HepG2 (cell line): Measurements from ENCODE around the gene WDR81. TPM values are rescaled to one million over a fixed set of nuclear protein-coding genes. Genes with fewer than 3 reads are reported as not detected.

Experiments
- CENPX ChIP-seq: sonication (generic); formaldehyde crosslinking; IDR thresholded peaks from 2 replicates; pipeline ENCODE4 v1.9.0; 2021; ENCODE audit warnings: mild to moderate bottlenecking, missing genetic modification reagents, moderate library complexity
- ISX ChIP-seq: sonication (generic); formaldehyde crosslinking; conservative IDR thresholded peaks from 2 replicates; pipeline ENCODE4 v1.5.0; 2020; ENCODE audit warnings: missing genetic modification reagents
- KAT7 ChIP-seq: IDR thresholded peaks from 2 replicates; pipeline ENCODE4 v1.6.1; 2018; ENCODE audit warnings: borderline replicate concordance, missing compliant biosample characterization
- KDM1A ChIP-seq: IDR thresholded peaks from 2 replicates; pipeline ENCODE4 v1.6.1; 2016; ENCODE audit warnings: missing compliant biosample characterization
- PHF21A ChIP-seq: sonication (generic); formaldehyde crosslinking; IDR thresholded peaks from 2 replicates; pipeline ENCODE4 v1.5.0; 2020; ENCODE audit warnings: mild to moderate bottlenecking, missing genetic modification reagents
- RFXANK ChIP-seq: IDR thresholded peaks from 2 replicates; pipeline ENCODE4 v1.6.1; 2016
- SYNCRIP ChIP-seq: fragments of 200-400 bp; formaldehyde crosslinking; IDR thresholded peaks from 2 replicates; pipeline ENCODE4 v1.6.1; 2018; ENCODE audit warnings: mild to moderate bottlenecking, low read depth, low read length; ENCODE audit not compliant: insufficient read depth
- YEATS2 ChIP-seq: sonication (generic); formaldehyde crosslinking; IDR thresholded peaks from 2 replicates; pipeline ENCODE4 v1.4.0; 2020; ENCODE audit warnings: missing genetic modification reagents, borderline replicate concordance
- ZBED4 ChIP-seq: sonication (generic); formaldehyde crosslinking; IDR thresholded peaks from 2 replicates; pipeline ENCODE4 v1.4.0; 2020; ENCODE audit warnings: missing genetic modification reagents, borderline replicate concordance
- ZBTB7B ChIP-seq: sonication (generic); formaldehyde crosslinking; IDR thresholded peaks from 2 replicates; pipeline ENCODE4 v1.4.0; 2020; ENCODE audit warnings: missing genetic modification reagents
- ZNF75D ChIP-seq: sonication (generic); formaldehyde crosslinking; IDR thresholded peaks from 2 replicates; pipeline ENCODE4 v1.8.1; 2023; ENCODE audit warnings: missing genetic modification reagents, mild to moderate bottlenecking, borderline replicate concordance
- polyA plus RNA-seq, 8 experiments: library from polyadenylated mRNA; depleted of rRNA in 3 of 8; stranded (reverse) in 7 of 8; unstranded in 1 of 8; fragments of >200 nt; fragmentation: Illumina TruSeq in 4 of 8; extraction: Trizol in 4 of 8; gene quantifications; 2 replicates each; pipeline versions ENCODE4 v1.2.1 to v1.2.3, GENCODE V29; 2011 to 2016; ENCODE audit warnings: low read depth in 4 of 8, missing spikeins in 1 of 8, mixed read lengths in 1 of 8; ENCODE audit not compliant: insufficient read depth in 1 of 8
- total RNA-seq, 5 experiments: library from RNA; depleted of rRNA; stranded (reverse); fragments of >200 nt; fragmentation: Illumina TruSeq; extraction: Trizol; gene quantifications; 2 replicates each; pipeline ENCODE4 v1.2.3, GENCODE V29; 2016; ENCODE audit warnings: low read depth in 1 of 5
- TF ChIP-seq, protein P1 (sequence below), 2 experiments: fragments of 450-650 bp in 1 of 2; sonication (generic) in 1 of 2; formaldehyde crosslinking; IDR thresholded peaks; 2 replicates each; pipeline versions ENCODE4 v1.5.0 to v1.8.0; 2020 to 2022; ENCODE audit warnings: mild to moderate bottlenecking in 1 of 2, missing genetic modification reagents in 1 of 2
- TF ChIP-seq, protein P2 (sequence below): IDR thresholded peaks from 2 replicates; pipeline ENCODE4 v1.6.1; 2016; ENCODE audit warnings: low read depth, control low read depth
- TF ChIP-seq, protein P3 (sequence below): sonication (generic); formaldehyde crosslinking; IDR thresholded peaks from 2 replicates; pipeline ENCODE4 v1.5.1; 2020; ENCODE audit warnings: missing genetic modification reagents, mild to moderate bottlenecking, borderline replicate concordance
- TF ChIP-seq, protein P4 (sequence below): sonication (generic); formaldehyde crosslinking; conservative IDR thresholded peaks from 2 replicates; pipeline ENCODE4 v1.4.0; 2020; ENCODE audit warnings: missing genetic modification reagents
- TF ChIP-seq, protein P5 (sequence below): sonication (generic); formaldehyde crosslinking; IDR thresholded peaks from 2 replicates; pipeline ENCODE4 v1.4.0; 2020; ENCODE audit warnings: mild to moderate bottlenecking, missing genetic modification reagents, borderline replicate concordance

Gene WDR81
- total and polyA plus RNA-seq, 2 of the 13 experiments (the other 11 are each of a cell fraction or from before 2014, with no cell fraction given) = 9.1 to 16.7 TPM

DNA sequence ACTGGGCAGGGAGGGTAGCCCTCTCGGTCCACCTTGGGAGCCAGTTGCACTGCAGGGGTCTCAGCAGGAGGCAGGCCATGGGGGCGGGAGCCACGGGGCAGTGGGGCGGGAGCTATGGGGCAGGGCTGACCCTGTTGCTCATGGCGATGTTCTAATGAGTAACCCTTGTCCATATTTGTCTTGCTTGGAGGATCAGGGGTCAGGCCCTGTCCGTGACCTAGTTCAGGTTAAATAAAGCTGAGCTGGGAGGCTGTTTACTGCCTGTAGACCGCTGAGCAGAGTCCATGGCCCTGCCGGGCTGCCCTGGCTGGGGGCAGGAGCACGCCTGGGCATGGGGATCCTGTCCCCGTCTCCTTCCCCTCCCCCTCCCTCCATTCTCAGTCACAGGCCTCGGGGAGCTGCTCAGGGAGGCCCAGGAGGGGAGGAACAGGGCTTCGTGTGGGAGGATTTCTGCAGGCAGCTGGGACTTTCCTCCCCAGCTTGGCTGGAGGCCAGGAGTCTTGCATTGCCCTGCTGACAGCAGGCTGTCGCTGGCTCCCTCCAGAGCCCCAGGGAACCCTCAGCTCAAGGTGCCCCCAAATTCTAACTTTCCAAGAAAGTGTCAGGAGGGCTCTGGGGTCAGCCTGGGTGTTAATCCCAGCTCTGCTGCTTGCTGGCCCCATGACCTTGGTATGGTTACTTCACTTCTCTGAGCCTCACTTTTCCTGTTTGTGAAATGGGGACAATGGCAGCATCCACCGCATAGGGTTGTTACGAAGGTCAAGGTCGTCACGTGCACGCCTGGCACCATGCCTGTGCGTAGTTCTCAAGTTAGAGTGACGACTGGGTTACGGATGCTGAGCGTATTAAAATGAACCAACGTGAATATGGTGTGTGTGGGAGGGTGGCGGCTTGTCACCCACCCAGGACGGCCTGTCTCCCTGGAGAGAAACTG, 12.1 kb downstream of the WDR81 start (continued):
- TF ChIP-seq KAT7 (peak; percentile 23; the same call in 1 of the 2 replicates), CENPX (no peak), ZNF75D (CRISPR knock-in tag) (no peak), PHF21A (peak; percentile 97), KDM1A (peak; percentile 98), ISX (CRISPR knock-in tag) (no peak; the same call in 1 of the 2 replicates), YEATS2 (peak; percentile 58; the same call in 1 of the 2 replicates), SYNCRIP (no peak), RFXANK (CRISPR knock-in tag) (no peak), ZBTB7B (peak; percentile 96), ZBED4 (CRISPR knock-in tag) (peak; percentile 45; the same call in 1 of the 2 replicates)
- TF ChIP-seq, protein P1, sequence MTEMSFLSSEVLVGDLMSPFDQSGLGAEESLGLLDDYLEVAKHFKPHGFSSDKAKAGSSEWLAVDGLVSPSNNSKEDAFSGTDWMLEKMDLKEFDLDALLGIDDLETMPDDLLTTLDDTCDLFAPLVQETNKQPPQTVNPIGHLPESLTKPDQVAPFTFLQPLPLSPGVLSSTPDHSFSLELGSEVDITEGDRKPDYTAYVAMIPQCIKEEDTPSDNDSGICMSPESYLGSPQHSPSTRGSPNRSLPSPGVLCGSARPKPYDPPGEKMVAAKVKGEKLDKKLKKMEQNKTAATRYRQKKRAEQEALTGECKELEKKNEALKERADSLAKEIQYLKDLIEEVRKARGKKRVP (CRISPR knock-in tag; IDR thresholded peaks at IDR 0.05) = peak in 1 of 2 experiments; percentile 57; a peak in 2 of 4 replicates
- TF ChIP-seq, protein P2, sequence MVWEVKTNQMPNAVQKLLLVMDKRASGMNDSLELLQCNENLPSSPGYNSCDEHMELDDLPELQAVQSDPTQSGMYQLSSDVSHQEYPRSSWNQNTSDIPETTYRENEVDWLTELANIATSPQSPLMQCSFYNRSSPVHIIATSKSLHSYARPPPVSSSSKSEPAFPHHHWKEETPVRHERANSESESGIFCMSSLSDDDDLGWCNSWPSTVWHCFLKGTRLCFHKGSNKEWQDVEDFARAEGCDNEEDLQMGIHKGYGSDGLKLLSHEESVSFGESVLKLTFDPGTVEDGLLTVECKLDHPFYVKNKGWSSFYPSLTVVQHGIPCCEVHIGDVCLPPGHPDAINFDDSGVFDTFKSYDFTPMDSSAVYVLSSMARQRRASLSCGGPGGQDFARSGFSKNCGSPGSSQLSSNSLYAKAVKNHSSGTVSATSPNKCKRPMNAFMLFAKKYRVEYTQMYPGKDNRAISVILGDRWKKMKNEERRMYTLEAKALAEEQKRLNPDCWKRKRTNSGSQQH (CRISPR knock-in tag) = peak; percentile 65; the same call in 1 of the 2 replicates
- TF ChIP-seq, protein P3, sequence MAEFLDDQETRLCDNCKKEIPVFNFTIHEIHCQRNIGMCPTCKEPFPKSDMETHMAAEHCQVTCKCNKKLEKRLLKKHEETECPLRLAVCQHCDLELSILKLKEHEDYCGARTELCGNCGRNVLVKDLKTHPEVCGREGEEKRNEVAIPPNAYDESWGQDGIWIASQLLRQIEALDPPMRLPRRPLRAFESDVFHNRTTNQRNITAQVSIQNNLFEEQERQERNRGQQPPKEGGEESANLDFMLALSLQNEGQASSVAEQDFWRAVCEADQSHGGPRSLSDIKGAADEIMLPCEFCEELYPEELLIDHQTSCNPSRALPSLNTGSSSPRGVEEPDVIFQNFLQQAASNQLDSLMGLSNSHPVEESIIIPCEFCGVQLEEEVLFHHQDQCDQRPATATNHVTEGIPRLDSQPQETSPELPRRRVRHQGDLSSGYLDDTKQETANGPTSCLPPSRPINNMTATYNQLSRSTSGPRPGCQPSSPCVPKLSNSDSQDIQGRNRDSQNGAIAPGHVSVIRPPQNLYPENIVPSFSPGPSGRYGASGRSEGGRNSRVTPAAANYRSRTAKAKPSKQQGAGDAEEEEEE (CRISPR knock-in tag) = peak; percentile 49; the same call in 1 of the 2 replicates
- TF ChIP-seq, protein P4, sequence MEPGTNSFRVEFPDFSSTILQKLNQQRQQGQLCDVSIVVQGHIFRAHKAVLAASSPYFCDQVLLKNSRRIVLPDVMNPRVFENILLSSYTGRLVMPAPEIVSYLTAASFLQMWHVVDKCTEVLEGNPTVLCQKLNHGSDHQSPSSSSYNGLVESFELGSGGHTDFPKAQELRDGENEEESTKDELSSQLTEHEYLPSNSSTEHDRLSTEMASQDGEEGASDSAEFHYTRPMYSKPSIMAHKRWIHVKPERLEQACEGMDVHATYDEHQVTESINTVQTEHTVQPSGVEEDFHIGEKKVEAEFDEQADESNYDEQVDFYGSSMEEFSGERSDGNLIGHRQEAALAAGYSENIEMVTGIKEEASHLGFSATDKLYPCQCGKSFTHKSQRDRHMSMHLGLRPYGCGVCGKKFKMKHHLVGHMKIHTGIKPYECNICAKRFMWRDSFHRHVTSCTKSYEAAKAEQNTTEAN (CRISPR knock-in tag) = peak; percentile 84
- TF ChIP-seq, protein P5, sequence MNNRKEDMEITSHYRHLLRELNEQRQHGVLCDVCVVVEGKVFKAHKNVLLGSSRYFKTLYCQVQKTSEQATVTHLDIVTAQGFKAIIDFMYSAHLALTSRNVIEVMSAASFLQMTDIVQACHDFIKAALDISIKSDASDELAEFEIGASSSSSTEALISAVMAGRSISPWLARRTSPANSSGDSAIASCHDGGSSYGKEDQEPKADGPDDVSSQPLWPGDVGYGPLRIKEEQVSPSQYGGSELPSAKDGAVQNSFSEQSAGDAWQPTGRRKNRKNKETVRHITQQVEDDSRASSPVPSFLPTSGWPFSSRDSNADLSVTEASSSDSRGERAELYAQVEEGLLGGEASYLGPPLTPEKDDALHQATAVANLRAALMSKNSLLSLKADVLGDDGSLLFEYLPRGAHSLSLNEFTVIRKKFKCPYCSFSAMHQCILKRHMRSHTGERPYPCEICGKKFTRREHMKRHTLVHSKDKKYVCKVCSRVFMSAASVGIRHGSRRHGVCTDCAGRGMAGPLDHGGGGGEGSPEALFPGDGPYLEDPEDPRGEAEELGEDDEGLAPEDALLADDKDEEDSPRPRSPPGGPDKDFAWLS (CRISPR knock-in tag) = peak; percentile 77
